Fibroblast of lung (primary cell): Measurements from ENCODE around the gene TTC3. TPM values are rescaled to one million over a fixed set of nuclear protein-coding genes. Genes with fewer than 3 reads are reported as not detected.
"Not testable (repeated sequence)": the region's sequence is repeated elsewhere in the genome, so short reads cannot be mapped to it uniquely, and the experiment has no call there.

Source experiments
- DNase-seq, 2 donors: peaks; one replicate each; pipeline versions ENCODE4 v3.0.0 to v3.0.0-alpha.2; 2010; ENCODE audit warnings: low read depth in 2 of 2
- H2AFZ ChIP-seq: 2 replicates; pipeline ENCODE4 v1.5.1; 2012; ENCODE audit warnings: low read length, control low read depth, inconsistent platforms
- H3K27ac ChIP-seq: 2 replicates; pipeline ENCODE4 v1.5.1; 2011; ENCODE audit warnings: low read length, control low read depth; ENCODE audit not compliant: insufficient read depth
- H3K27me3 ChIP-seq: 2 replicates; pipeline ENCODE4 v1.5.1; 2011; ENCODE audit warnings: mild to moderate bottlenecking, low read length; ENCODE audit not compliant: control insufficient read depth, insufficient read depth
- H3K36me3 ChIP-seq: 2 replicates; pipeline ENCODE4 v1.5.1; 2011; ENCODE audit warnings: low read length; ENCODE audit not compliant: control insufficient read depth, insufficient read depth
- H3K4me1 ChIP-seq: 2 replicates; pipeline ENCODE4 v1.5.1; 2011; ENCODE audit warnings: low read length; ENCODE audit not compliant: control insufficient read depth, insufficient read depth; ENCODE audit errors: extremely low read depth
- H3K4me2 ChIP-seq: 2 replicates; pipeline ENCODE4 v1.5.1; 2011; ENCODE audit warnings: low read length, control low read depth; ENCODE audit not compliant: insufficient read depth; ENCODE audit errors: extremely low read depth
- H3K4me3 ChIP-seq, 4 experiments: fragments of 200-600 bp in 1 of 4; sonication (generic) in 1 of 4; replicated peaks in 1 of 4; 2 replicates each; pipeline ENCODE4 v1.5.1; 2011 to 2016; ENCODE audit warnings: low read length in 4 of 4, low read depth in 3 of 4, mild to moderate bottlenecking in 3 of 4, control low read depth in 2 of 4, inconsistent platforms in 1 of 4, mixed read lengths in 1 of 4; ENCODE audit not compliant: insufficient read depth in 1 of 4; ENCODE audit errors: control extremely low read depth in 1 of 4
- H3K79me2 ChIP-seq: 2 replicates; pipeline ENCODE4 v1.5.1; 2012; ENCODE audit warnings: mild to moderate bottlenecking, low read length, inconsistent platforms; ENCODE audit not compliant: control insufficient read depth, insufficient read depth
- H3K9ac ChIP-seq: 2 replicates; pipeline ENCODE4 v1.5.1; 2011; ENCODE audit warnings: mild to moderate bottlenecking, low read length, control low read depth; ENCODE audit not compliant: insufficient read depth
- H3K9me3 ChIP-seq: 2 replicates; pipeline ENCODE4 v1.5.1; 2012; ENCODE audit warnings: low read depth, low read length; ENCODE audit not compliant: control insufficient read depth, insufficient read depth
- H4K20me1 ChIP-seq: 2 replicates; pipeline ENCODE4 v1.5.1; 2011; ENCODE audit warnings: low read length; ENCODE audit not compliant: control insufficient read depth, insufficient read depth; ENCODE audit errors: extremely low read depth
- EZH2 ChIP-seq: IDR thresholded peaks from 2 replicates; pipeline ENCODE4 v1.5.1; 2012; ENCODE audit warnings: low read length, control low read depth, mild to moderate bottlenecking; ENCODE audit errors: missing control alignments
- polyA plus RNA-seq, 2 donors: library from polyadenylated mRNA; depleted of rRNA in 1 of 2; stranded (reverse) in 1 of 2; unstranded in 1 of 2; fragments of >200 nt; gene quantifications; 2 replicates each; pipeline ENCODE4 v1.2.1, GENCODE V29; 2011 to 2012; ENCODE audit warnings: missing spikeins in 1 of 2
- total RNA-seq: library from RNA; depleted of rRNA; stranded (reverse); fragments of >200 nt; gene quantifications from 2 replicates; pipeline ENCODE4 v1.2.1, GENCODE V29; 2014
- TF ChIP-seq, protein P1 (sequence below), 2 donors: IDR thresholded peaks in 1 of 2; conservative IDR thresholded peaks in 1 of 2; 1 replicate in 1 of 2; 2 replicates in 1 of 2; pipeline ENCODE4 v1.5.1; 2011 to 2012; ENCODE audit warnings: low read length in 2 of 2, control low read depth in 1 of 2, inconsistent platforms in 1 of 2, low read depth in 1 of 2, mild to moderate bottlenecking in 1 of 2

Gene TTC3
- total and polyA plus RNA-seq, 2 donors (not counting 1 experiment from before 2014, with no cell fraction given), result 121 to 224 TPM

DNA sequence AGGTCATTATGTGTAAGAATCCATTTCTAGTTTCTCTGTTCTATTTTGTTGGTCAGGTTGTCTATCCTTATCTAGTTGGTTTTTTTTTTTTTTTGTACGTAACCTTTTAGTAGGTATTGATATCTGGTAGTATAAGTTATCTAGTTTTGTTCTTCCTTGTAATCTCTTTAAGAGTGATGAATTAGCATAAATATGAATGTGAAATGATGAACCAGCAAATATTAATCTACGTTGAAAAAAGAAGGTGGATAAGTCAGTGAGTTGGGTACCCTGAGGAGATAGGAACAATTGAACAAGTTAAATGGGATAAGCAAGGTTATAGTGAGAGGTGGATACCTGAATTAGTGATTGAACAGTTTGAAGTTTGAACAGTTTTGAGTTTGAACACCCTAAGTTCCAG is 33.9 kb downstream of the TTC3 start:
- Histone ChIP-seq H2AFZ (no peak overlapping the region), H3K27me3 (no peaks in the 10 kb centered on the region), H3K4me1 (no peaks in the 10 kb centered on the region), H4K20me1 (no peaks in the 10 kb centered on the region), H3K4me2 (no peak overlapping the region), H3K36me3 (no peaks in the 10 kb centered on the region), H3K27ac (no peak overlapping the region), H3K4me3 (no peak overlapping the region), H3K9me3 (no peaks in the 10 kb centered on the region), H3K9ac (no peak overlapping the region), H3K79me2 (no peaks in the 10 kb centered on the region)
- DNase-seq, result no peak
- TF ChIP-seq EZH2, result no peak
- TF ChIP-seq, protein P1, sequence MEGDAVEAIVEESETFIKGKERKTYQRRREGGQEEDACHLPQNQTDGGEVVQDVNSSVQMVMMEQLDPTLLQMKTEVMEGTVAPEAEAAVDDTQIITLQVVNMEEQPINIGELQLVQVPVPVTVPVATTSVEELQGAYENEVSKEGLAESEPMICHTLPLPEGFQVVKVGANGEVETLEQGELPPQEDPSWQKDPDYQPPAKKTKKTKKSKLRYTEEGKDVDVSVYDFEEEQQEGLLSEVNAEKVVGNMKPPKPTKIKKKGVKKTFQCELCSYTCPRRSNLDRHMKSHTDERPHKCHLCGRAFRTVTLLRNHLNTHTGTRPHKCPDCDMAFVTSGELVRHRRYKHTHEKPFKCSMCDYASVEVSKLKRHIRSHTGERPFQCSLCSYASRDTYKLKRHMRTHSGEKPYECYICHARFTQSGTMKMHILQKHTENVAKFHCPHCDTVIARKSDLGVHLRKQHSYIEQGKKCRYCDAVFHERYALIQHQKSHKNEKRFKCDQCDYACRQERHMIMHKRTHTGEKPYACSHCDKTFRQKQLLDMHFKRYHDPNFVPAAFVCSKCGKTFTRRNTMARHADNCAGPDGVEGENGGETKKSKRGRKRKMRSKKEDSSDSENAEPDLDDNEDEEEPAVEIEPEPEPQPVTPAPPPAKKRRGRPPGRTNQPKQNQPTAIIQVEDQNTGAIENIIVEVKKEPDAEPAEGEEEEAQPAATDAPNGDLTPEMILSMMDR (conservative IDR thresholded peaks at IDR 0.05 in 1 of 2, IDR thresholded peaks at IDR 0.05 in 1 of 2; ENCODE audit: low read depth in 1 of 2, low read length in 2 of 2), result no peak

GRCh38 chr21:37111029-37111428 is 38.0 kb downstream of the TTC3 start:
- not testable (repeated sequence) for H3K27ac ChIP-seq, H4K20me1 ChIP-seq, H3K4me1 ChIP-seq, H3K4me3 ChIP-seq, H2AFZ ChIP-seq, H3K9ac ChIP-seq, DNase-seq, H3K36me3 ChIP-seq, H3K4me2 ChIP-seq, H3K9me3 ChIP-seq, H3K27me3 ChIP-seq, H3K79me2 ChIP-seq

DNA sequence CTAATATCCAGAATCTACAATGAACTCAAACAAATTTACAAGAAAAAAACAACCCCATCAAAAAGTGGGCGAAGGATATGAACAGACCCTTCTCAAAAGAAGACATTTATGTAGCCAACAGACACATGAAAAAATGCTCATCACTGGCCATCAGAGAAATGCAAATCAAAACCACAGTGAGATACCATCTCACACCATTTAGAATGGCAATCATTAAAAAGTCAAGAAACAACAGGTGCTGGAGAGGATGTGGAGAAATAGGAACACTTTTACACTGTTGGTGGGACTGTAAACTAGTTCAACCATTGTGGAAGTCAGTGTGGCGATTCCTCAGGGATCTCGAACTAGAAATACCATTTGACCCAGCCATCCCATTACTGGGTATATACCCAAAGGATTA is 41.2 kb downstream of the TTC3 start:
- H3K36me3 ChIP-seq, H3K4me1 ChIP-seq, H3K9me3 ChIP-seq, H2AFZ ChIP-seq, H3K4me2 ChIP-seq, H3K79me2 ChIP-seq, DNase-seq, H3K9ac ChIP-seq, H3K4me3 ChIP-seq, H3K27me3 ChIP-seq, H3K27ac ChIP-seq, H4K20me1 ChIP-seq: not testable (repeated sequence)

GRCh38 chr21:37116459-37116858 is 43.4 kb downstream of the TTC3 start:
- not testable (repeated sequence) for H3K27me3 ChIP-seq, H3K4me3 ChIP-seq, H3K9ac ChIP-seq, H4K20me1 ChIP-seq, H3K9me3 ChIP-seq, H3K27ac ChIP-seq, H2AFZ ChIP-seq, H3K4me1 ChIP-seq, H3K4me2 ChIP-seq, H3K36me3 ChIP-seq, H3K79me2 ChIP-seq
- peak in 1 of 2 donors; percentile 25 for DNase-seq
